HL-60 (cell line): ENCODE data around the gene NFKBIB.

Experiments used
- DNase-seq, 2 experiments: peaks; one replicate each; pipeline ENCODE4 v3.0.0-alpha.2; 2010 to 2020; ENCODE audit warnings: low read depth in 1 of 2, low spot score in 1 of 2
- H3K27ac ChIP-seq: fragments of 250-450 bp; sonication (Bioruptor Pico); replicated peaks from 2 replicates; pipeline ENCODE4 v1.5.1; 2020; ENCODE audit warnings: mild to moderate bottlenecking, moderate library complexity
- H3K27me3 ChIP-seq: fragments of 250-450 bp; sonication (Bioruptor Pico); 2 replicates; pipeline ENCODE4 v1.5.1; 2021; ENCODE audit warnings: mild to moderate bottlenecking, moderate library complexity; ENCODE audit not compliant: insufficient read depth, poor library complexity, severe bottlenecking
- H3K4me3 ChIP-seq: replicated peaks from 2 replicates; pipeline ENCODE4 v1.5.1; 2011; ENCODE audit warnings: mild to moderate bottlenecking, control low read depth, low read length; ENCODE audit not compliant: insufficient read depth
- GABPA ChIP-seq: IDR thresholded peaks from 2 replicates; pipeline ENCODE4 v1.6.1; 2012; ENCODE audit warnings: low read depth
- POLR2AphosphoS5 ChIP-seq: IDR thresholded peaks from 2 replicates; pipeline ENCODE4 v1.6.1; 2012; ENCODE audit warnings: low read depth
- SPI1 ChIP-seq: IDR thresholded peaks from 2 replicates; pipeline ENCODE4 v1.6.1; 2012; ENCODE audit warnings: low read depth, mild to moderate bottlenecking, borderline replicate concordance
- TF ChIP-seq, protein P1 (sequence below): IDR thresholded peaks from 2 replicates; pipeline ENCODE4 v1.6.1; 2012; ENCODE audit warnings: low read depth; ENCODE audit not compliant: insufficient replicate concordance
- TF ChIP-seq, protein P2 (sequence below): IDR thresholded peaks from one replicate; pipeline ENCODE4 v1.5.1; 2011; ENCODE audit warnings: low read length, control low read depth, inconsistent platforms; ENCODE audit not compliant: insufficient read depth

The NFKBIB gene

DNA sequence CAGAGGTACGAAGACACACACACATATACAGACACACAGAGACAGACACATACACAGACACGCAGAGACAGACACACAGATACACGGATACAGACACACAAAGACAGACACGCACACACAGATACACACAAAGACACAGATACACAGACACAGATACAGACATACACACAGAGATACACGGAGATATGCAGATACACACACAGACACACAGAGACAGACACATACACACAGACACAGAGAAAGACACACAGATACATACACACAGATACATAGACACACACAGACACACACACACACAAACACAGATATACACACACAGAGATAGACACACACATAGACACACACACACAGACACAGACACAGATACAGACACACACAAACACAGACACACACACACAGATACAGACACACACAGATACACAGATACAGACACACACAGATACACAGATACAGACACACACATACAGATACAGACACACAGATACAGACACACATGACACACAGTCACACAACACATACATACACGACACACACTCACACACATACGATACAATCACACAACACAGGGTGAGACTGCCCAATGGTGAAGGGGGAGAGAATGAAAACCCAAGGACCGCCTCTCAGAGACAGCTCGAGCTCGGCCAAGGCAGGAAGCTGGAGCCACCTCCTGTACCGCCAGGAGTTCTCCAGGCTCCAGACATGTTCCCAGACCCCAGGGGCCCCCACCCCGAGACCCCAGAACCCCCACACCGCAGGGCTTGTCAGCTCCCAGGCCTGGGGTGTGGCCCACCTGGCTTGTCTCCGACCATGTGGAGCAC, 21.0 kb downstream of the NFKBIB start:
- DNase-seq: no peak
- H3K27ac ChIP-seq: no peak overlapping the region
- no peak overlapping the region for H3K4me3 ChIP-seq
- H3K27me3 ChIP-seq: no peaks in the 10 kb centered on the region
- TF ChIP-seq SPI1: no peak
- no peak for TF ChIP-seq POLR2AphosphoS5
- TF ChIP-seq, protein P1, sequence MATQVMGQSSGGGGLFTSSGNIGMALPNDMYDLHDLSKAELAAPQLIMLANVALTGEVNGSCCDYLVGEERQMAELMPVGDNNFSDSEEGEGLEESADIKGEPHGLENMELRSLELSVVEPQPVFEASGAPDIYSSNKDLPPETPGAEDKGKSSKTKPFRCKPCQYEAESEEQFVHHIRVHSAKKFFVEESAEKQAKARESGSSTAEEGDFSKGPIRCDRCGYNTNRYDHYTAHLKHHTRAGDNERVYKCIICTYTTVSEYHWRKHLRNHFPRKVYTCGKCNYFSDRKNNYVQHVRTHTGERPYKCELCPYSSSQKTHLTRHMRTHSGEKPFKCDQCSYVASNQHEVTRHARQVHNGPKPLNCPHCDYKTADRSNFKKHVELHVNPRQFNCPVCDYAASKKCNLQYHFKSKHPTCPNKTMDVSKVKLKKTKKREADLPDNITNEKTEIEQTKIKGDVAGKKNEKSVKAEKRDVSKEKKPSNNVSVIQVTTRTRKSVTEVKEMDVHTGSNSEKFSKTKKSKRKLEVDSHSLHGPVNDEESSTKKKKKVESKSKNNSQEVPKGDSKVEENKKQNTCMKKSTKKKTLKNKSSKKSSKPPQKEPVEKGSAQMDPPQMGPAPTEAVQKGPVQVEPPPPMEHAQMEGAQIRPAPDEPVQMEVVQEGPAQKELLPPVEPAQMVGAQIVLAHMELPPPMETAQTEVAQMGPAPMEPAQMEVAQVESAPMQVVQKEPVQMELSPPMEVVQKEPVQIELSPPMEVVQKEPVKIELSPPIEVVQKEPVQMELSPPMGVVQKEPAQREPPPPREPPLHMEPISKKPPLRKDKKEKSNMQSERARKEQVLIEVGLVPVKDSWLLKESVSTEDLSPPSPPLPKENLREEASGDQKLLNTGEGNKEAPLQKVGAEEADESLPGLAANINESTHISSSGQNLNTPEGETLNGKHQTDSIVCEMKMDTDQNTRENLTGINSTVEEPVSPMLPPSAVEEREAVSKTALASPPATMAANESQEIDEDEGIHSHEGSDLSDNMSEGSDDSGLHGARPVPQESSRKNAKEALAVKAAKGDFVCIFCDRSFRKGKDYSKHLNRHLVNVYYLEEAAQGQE: no peak
- TF ChIP-seq, protein P2, sequence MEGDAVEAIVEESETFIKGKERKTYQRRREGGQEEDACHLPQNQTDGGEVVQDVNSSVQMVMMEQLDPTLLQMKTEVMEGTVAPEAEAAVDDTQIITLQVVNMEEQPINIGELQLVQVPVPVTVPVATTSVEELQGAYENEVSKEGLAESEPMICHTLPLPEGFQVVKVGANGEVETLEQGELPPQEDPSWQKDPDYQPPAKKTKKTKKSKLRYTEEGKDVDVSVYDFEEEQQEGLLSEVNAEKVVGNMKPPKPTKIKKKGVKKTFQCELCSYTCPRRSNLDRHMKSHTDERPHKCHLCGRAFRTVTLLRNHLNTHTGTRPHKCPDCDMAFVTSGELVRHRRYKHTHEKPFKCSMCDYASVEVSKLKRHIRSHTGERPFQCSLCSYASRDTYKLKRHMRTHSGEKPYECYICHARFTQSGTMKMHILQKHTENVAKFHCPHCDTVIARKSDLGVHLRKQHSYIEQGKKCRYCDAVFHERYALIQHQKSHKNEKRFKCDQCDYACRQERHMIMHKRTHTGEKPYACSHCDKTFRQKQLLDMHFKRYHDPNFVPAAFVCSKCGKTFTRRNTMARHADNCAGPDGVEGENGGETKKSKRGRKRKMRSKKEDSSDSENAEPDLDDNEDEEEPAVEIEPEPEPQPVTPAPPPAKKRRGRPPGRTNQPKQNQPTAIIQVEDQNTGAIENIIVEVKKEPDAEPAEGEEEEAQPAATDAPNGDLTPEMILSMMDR: no peak
- TF ChIP-seq GABPA: no peak

- H3K27ac ChIP-seq: no peak overlapping the region
Observed at GRCh38 chr19:38921420-38922274, 21.9 kb downstream of the NFKBIB start.

DNA sequence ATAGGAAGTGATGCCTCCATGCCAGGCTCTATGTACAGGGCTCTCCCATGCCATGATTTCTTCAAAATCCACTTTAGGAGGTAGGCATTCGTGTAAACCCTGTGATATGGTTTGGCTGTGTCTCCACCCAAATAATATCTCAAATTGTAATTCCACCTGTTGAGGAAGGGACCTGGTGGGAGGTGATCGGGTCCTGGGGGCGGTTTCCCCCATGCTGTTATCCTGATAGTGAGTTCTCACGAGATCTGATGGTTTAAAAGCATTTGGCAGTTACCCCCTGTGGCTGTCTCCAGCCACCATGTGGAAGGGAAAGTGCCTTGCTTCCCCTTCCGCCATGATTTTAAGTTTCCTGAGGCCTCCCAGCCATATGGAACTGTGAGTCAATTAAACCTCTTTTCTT, 22.7 kb downstream of the NFKBIB start:
- Histone ChIP-seq H3K4me3 (no peak overlapping the region), H3K27me3 (no peaks in the 10 kb centered on the region), H3K27ac (no peak overlapping the region)
- no peak for DNase-seq
- no peak for TF ChIP-seq GABPA
- TF ChIP-seq, protein P2: no peak
- TF ChIP-seq, protein P1: no peak
- no peak for TF ChIP-seq POLR2AphosphoS5

More at GRCh38 chr19:38921420-38922274, 21.9 kb downstream of the NFKBIB start:
- Histone ChIP-seq H3K4me3 (no peak overlapping the region), H3K27me3 (no peaks in the 10 kb centered on the region)
- DNase-seq: no peak
- TF ChIP-seq, protein P1: no peak
- TF ChIP-seq SPI1 (no peak), GABPA (no peak)
- TF ChIP-seq, protein P2: no peak
